CD4-positive, alpha-beta T cell treated with Interleukin-4 for 1 hour (primary cell): ENCODE measurements around the gene CNTNAP2.
"Not testable (repeated sequence)": the region's sequence is repeated elsewhere in the genome, so short reads cannot be mapped to it uniquely, and the experiment has no call there.

Experiments
- DNase-seq, 2 donors: peaks; one replicate each; pipeline ENCODE4 v3.0.0-alpha.2; 2020 to 2022

Gene CNTNAP2

DNA sequence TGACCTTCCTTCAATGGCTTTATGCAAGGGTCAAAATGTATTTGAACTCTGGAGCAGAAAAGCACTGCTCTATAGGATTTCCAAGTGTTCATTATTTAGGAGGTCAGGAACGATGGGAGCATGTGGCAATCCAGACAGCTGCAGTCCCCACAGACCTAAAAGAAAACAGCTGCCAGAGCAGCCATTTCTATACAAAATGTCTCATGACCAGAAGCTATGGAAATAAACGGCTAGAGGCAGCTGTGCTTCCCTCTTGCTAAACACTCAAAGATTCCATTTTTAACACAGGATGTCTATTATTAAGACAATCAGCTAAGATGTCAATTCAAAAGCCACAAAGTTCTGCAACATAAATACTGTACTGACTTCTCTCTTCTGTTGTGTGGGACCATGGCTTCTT is 1594.8 kb downstream of the CNTNAP2 start:
- no peak for DNase-seq

DNA sequence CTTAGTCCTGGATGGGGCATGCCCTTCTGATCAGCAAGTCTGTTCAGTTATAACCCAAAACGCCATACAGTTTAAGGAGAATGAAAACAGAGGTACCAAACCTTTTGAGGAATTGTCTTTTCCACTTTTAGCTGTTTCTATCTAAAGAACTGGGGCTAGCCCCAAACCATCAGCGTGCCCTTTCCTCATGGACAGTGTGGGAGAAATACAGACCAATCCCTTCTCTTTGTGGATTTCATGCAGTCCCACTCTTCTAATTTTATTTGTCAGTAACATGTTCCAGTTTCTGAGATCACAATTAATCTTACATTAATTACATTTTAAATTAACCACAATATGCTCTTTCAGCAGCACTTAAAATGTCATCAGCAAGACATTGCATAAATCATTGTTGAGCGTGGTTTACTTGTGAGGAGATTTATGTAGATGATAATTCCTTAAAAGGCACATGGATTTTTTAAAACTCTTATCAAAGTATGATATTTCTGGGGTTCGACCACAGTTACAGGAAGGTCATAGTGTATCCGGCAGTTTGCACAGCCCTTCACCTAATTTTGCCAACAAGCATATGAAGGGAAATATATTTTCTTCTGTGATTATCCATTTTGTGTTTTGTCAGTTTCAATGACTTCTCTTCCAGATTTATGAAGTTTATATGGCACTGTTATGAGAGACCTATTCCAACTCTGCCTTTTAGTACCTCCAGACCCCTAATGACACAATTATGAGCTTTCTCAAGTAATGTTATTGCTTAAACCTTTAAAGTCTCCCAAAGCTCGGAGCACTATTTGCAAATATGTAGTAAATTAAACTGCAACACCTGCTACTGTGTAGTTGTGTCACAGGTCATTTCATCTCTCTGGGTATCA is 1605.6 kb downstream of the CNTNAP2 start:
- DNase-seq, result no peak

DNA sequence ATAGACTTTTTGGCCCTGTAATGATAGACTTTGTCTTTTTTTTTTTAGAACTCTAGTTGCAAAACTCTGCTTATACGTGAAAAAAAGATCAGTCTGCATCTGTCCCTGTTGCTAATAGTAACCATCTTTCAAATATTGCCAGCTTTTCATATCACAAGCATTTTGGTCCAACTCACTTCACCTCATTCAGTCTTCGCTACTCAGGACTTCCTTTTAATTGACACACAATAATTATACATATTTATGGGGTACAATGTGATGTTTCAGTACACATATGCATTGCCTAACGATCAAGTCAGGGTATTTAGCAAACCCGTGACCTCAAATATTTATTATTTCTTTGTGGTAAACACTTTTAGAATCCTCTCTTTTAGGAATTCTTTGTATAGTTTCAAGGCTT is 1606.9 kb downstream of the CNTNAP2 start:
- DNase-seq, result no peak

DNA sequence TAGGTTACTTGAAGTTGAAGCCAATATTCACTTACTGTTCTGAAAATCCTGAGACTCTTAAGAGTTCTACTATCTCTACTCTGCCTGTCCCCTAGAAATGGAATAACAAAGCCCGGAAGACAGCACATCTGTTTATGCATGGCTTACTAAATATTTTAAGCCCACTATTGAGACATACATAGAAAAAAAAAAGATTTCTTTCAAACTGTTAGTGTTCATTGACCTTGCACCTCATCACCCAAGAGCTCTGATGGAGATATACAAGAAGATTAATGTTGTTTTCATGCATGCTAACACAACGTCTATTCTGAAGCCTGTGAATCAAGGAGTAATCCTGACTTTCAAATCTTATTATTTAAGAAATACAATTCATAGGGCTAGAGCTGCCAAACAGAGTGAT is 1614.7 kb downstream of the CNTNAP2 start:
- DNase-seq, result no peak

DNA sequence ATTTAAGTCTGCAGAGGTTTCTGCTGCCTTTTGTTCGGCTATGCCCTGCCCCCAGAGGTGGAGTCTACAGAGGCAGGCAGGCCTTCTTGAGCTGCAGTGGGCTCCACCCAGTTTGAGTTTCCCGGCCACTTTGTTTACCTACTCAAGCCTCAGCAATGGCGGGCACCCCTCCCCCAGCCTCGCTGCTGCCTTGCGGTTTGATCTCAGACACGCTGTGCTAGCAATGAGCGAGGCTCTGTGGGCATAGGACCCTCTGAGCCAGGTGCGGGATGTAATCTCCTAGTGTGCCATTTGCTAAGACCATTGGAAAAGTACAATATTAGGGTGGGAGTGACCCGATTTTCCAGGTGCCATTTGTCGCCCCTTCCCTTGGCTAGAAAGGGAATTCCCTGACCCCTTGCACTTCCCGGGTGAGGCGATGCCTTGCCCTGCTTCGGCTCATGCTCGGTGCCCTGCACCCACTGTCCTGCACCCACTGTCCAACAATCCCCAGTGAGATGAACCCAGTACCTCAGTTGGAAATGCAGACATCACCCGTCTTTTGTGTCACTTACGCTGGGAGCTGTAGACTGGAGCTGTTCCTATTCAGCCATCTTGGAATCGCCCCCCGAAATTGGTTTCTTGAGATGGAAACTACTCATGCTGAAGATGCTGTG is 1621.1 kb downstream of the CNTNAP2 start:
- not testable (repeated sequence) for DNase-seq

GRCh38 chr7:147742301-147742700 is 1625.7 kb downstream of the CNTNAP2 start:
- DNase-seq, result no peak

DNA sequence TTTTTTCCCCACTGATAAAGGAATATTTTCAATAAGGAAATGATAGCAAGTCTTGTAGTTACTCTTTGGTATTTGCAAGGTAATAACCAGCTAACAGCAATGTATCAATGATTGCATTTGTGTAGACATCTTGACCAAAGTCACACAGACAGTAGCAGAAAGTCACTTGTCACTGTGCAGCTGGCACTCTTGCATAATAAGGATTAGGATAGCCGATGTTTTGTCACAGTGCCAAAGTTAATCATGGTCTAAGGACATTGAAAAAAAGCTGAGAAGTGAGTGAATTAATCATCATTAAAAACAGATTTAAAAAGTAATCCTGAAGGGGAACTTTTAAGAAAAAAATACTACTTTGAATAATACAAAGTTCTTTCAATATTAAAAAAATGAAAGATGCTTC is 1639.7 kb downstream of the CNTNAP2 start:
- no peak for DNase-seq

DNA sequence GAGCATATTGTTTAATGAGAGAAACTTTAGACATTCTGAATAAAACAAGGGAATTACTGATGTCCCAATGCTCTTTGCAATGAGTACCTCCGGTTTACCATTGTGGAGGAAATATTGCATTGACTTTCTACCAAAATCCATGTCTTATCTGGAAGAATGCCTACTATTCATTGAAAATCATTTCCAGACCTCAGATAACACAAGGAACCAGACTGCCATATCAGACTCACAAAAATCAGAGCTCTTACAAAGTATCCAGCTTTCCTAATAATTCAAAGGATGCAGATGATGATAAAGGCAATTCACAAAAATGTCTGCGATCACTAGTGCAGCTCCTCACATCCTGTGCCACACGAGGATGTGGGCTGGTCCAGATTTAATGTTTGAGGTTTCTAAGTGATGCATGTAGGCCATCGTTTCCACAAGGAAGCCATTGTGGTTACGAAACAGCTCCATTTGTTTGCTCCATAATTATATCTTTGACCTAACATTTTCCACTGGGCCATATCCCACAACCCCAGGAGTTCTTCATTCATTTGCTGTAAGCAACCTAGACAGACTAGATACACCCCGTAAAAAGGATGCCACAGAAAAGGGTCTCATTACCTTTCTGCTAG is 1642.8 kb downstream of the CNTNAP2 start:
- no peak for DNase-seq

- DNase-seq, result no peak
Measured at GRCh38 chr7:147765301-147765700, 1648.7 kb downstream of the CNTNAP2 start.

DNA sequence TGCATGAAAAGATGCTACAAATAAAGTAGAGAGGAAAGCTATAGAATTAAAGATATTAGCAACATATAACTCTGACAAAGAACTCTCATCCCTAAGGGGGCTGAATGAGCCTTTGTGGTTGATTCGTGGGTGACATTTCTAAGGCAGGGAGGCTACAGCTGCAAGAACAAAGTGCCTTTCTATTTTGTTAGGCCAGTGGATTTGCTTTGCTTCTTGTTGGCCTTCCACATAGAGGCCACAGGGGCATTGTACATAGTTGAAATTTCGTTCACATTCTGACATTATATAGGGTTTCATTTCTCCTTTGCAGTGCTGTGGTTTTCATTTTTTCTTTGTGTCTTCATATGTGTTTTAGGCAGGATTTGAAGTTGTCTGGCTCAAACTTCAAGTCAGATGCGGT is 1654.7 kb downstream of the CNTNAP2 start:
- no peak for DNase-seq

DNA sequence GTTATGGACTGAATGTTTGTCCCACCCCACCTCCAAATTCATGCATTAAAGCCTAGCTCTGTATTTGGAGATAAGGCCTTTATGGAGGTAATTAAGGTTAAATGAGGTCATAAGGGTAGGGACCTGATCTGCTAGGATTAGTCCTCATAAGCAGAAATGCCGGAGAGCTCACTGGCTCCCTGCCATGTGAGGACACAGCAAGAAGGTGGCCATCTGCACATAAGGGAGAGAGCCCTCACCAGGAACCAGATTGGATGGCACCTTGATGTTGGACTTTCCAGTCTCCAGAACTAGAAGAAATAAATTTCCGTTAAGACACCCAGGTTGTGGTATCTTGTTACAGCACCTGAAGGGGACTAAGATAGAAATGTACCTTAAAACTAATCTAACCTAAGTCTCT is 1657.9 kb downstream of the CNTNAP2 start:
- DNase-seq, result no peak

DNA sequence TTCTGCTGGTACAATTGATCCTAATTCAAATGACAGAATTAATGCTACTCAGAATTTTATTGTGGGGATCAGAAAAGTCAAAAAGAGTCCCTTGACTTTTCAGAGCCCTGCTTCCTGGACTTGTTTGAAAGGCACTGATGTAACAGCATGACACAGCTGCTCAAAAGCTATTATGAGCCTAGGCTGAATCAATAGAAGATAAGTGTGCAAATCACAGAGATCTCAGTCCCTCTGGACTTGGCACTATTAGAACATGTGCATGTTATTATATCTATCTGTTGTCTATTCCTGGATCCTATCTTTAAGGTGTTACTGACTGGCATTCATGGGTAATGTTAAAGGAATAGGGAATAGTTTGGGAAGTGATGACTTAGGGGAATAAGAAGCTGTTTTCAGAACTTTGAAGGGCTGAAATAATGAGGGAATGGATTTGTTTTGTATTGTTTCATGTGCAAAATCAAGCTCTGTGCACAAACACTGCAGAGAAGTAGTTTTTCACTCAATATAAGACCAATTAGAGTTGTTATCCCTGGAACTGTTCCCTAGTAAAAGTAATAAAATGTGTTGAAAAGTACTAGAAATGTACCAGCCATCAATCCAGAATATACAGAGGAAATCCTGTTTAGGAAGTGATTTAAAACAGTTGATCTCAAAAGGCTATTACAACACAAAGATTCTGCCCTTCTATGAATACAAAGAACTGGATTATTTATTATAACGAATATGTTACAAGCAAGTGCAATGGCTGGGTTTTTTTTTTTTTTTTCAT is 1659.1 kb downstream of the CNTNAP2 start:
- no peak for DNase-seq

GRCh38 chr7:147777309-147777708 is 1660.7 kb downstream of the CNTNAP2 start:
- DNase-seq, result no peak

GRCh38 chr7:147779949-147780348 is 1663.3 kb downstream of the CNTNAP2 start:
- DNase-seq, result no peak

GRCh38 chr7:147796581-147796980 is 1680.0 kb downstream of the CNTNAP2 start:
- no peak for DNase-seq

DNA sequence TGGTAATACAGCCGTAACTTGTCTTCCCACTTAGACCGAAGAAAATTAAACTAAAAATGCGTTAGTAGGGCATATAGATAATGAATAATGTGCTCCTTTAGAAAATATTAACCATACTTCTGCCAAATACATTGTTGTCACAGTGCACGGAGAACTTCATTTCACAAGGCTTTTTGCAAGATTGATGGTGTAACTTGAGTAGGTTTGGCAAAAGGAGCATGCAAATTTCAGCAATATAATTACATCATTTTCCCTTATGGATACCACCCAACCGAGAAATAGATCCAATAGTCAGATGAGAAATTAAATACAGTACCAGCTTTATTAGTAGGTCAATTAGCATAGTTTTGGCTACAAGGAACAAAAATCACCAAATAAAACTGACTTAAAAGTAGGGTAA is 1681.4 kb downstream of the CNTNAP2 start:
- no peak for DNase-seq

- DNase-seq, result not testable (repeated sequence)
Measured at GRCh38 chr7:147801762-147802161, 1685.2 kb downstream of the CNTNAP2 start.

- no peak for DNase-seq
Measured at GRCh38 chr7:147803151-147803550, 1686.5 kb downstream of the CNTNAP2 start.

DNA sequence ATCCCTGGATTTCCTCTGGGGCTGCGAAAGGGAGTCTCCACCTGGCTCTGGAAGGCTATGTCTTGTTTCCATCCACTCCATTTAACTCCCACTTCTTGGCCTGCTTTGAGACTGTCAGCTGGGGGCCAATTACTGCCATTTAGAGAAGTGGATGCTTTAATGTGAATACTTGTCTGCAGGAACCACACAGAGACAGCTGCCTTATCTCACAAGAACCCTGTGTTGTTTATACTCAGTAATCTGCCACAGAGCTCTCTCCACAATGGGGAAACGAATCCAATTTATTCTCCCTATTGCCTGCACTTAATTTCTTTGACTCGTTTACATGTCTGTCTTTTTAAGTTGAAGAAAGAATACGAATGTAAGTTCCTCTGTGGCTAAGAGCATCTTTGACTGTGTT is 1687.0 kb downstream of the CNTNAP2 start:
- no peak for DNase-seq

GRCh38 chr7:147804032-147804431 is 1687.4 kb downstream of the CNTNAP2 start:
- no peak for DNase-seq

GRCh38 chr7:147805996-147806576 is 1689.5 kb downstream of the CNTNAP2 start:
- DNase-seq, result no peak

DNA sequence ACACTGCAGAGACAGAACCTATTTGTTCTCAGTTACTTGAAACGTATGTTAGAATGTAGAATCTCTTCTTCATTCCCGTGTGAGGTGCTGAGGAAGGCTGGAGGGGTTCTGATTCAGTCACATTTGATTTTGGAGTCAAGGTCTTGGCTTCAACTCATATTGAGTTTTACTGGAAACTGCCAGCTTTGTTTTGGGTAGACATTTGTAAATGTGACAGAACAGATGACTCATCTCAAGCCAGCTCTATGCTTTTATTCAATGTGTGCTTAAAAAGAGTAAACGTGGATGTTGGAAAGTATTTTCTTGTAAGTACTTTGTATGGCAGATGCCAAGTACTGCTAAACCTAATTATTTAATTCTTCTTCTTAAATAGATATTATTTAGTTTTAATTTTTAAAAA is 1693.2 kb downstream of the CNTNAP2 start:
- no peak for DNase-seq

GRCh38 chr7:147810269-147810668 is 1693.7 kb downstream of the CNTNAP2 start:
- no peak for DNase-seq
